ENCODE results near the gene CAMLG.
A peak's percentile ranks its signal among the peaks of the same experiment; 100 is the strongest.

DNA sequence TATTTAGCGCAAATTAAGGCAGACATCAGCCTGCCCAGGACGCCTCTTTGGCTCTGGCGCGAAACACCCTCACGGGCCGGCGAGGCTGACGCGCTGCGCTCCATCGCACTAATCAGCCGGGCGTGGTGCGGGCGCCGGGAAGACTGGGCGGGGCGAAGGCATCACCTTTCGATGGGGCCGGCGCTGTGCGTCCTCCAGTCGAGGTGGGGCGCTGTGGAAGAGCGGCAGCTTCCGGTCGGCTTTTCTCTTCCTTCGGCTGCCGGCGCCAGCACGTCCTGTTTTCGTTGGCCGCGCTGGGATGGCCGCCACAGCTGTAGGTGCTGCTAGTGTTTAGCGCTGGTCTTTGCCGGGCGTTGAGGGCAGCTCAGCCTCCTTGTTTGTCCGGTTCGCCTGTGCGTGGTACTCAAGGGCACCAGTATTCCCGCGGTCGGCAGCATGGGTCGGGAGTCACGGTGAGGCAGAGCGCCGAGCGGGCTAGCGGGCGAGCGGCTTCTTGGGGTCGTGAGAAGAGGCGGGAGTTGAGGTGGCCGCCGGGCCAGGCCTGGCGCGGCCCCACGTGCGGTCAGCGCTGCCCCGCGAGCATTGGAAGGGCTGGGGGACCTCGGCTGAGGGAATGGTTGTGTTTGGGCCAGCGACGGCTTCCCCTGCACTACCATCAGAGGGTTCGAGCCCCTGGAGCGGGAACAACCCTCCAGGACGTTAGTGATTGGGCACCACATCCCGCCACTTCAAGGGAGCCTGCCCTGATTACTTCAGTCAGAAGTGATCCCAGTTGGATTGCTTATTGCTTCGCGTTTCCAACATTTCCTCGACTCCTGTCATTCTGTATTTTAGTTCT lies 20.4 kb downstream of the CAMLG start, which contains the start of gene DDX46:
- TF ChIP-seq CTCF (conservative IDR thresholded peaks at IDR 0.05; ENCODE audit: low read depth, low read length) (peak; percentile 70), EZH2 (IDR thresholded peaks at IDR 0.05; ENCODE audit: low read length, unreplicated experiment) (no peak)

Data from PC-3 (cell line).